GM18517 (cell line): ENCODE measurements around the gene TK2.
A peak's percentile ranks its signal among the peaks of the same experiment; 100 is the strongest.
"Not testable (repeated sequence)": the region's sequence is repeated elsewhere in the genome, so short reads cannot be mapped to it uniquely, and the experiment has no call there.

Source experiments
- ATAC-seq: cut with Tn5 transposase; IDR thresholded peaks from one replicate; pipeline ENCODE4 v1.9.1; 2021; ENCODE audit warnings: mild to moderate bottlenecking, moderate library complexity; ENCODE audit not compliant: unreplicated experiment

Gene TK2

GRCh38 chr16:66549284-66550131, at the start of gene TK2:
TK2 (minus strand) TSS chr16:66550122; CDS start chr16:66550061, 61 bp downstream.
- ATAC-seq: no peak

GRCh38 chr16:66598111-66598510, 48.2 kb upstream of the TK2 start:
- no peak for ATAC-seq

GRCh38 chr16:66596986-66597848, 47.3 kb upstream of the TK2 start:
- no peak for ATAC-seq

- ATAC-seq: not testable (repeated sequence)
These were observed 46.6 kb upstream of the TK2 start for GRCh38 chr16:66596559-66596958.

- no peak for ATAC-seq
These were observed 44.8 kb upstream of the TK2 start for GRCh38 chr16:66594739-66595138.

GRCh38 chr16:66592814-66593213, 42.9 kb upstream of the TK2 start:
- ATAC-seq: no peak

- no peak for ATAC-seq
These were observed 42.3 kb upstream of the TK2 start for GRCh38 chr16:66592241-66592640.

- no peak for ATAC-seq
These were observed 41.1 kb upstream of the TK2 start for GRCh38 chr16:66591018-66591417.

GRCh38 chr16:66590322-66590721, 40.4 kb upstream of the TK2 start:
- ATAC-seq: peak; percentile 59

GRCh38 chr16:66588981-66589713, 39.2 kb upstream of the TK2 start:
- ATAC-seq: peak; percentile 71

- no peak for ATAC-seq
These were observed 38.1 kb upstream of the TK2 start for GRCh38 chr16:66587881-66588600.

GRCh38 chr16:66585481-66586239, 35.7 kb upstream of the TK2 start:
- ATAC-seq: no peak

GRCh38 chr16:66581246-66581952, 31.5 kb upstream of the TK2 start:
- ATAC-seq: no peak

GRCh38 chr16:66580605-66581209, 30.8 kb upstream of the TK2 start:
- no peak for ATAC-seq

- no peak for ATAC-seq
These were observed 29.0 kb upstream of the TK2 start, which contains the start of gene CMTM2 for GRCh38 chr16:66578651-66579531. CMTM2 (plus strand) TSS chr16:66579463; CDS start chr16:66579608, 145 bp downstream.

- ATAC-seq: no peak
These were observed 26.4 kb upstream of the TK2 start for GRCh38 chr16:66576296-66576695.

- ATAC-seq: no peak
These were observed 25.1 kb upstream of the TK2 start for GRCh38 chr16:66575060-66575459.

GRCh38 chr16:66574531-66574930, 24.6 kb upstream of the TK2 start:
- ATAC-seq: no peak
